Renal cortical epithelial cell (primary cell): Measurements from ENCODE around the gene TRIP4. TPM values are rescaled to one million over a fixed set of nuclear protein-coding genes. Genes with fewer than 3 reads are reported as not detected.
"Not testable (repeated sequence)": the region's sequence is repeated elsewhere in the genome, so short reads cannot be mapped to it uniquely, and the experiment has no call there.

Source experiments
- DNase-seq: peaks from one replicate; pipeline ENCODE4 v3.0.0-alpha.2; 2011; ENCODE audit warnings: low read depth
- total RNA-seq: library from RNA; depleted of rRNA; stranded (reverse); fragments of >200 nt; gene quantifications from 2 replicates; pipeline ENCODE4 v1.2.3, GENCODE V29; 2014

Gene TRIP4
- total RNA-seq: 13.2 and 24.0 TPM in 2 replicates

DNA sequence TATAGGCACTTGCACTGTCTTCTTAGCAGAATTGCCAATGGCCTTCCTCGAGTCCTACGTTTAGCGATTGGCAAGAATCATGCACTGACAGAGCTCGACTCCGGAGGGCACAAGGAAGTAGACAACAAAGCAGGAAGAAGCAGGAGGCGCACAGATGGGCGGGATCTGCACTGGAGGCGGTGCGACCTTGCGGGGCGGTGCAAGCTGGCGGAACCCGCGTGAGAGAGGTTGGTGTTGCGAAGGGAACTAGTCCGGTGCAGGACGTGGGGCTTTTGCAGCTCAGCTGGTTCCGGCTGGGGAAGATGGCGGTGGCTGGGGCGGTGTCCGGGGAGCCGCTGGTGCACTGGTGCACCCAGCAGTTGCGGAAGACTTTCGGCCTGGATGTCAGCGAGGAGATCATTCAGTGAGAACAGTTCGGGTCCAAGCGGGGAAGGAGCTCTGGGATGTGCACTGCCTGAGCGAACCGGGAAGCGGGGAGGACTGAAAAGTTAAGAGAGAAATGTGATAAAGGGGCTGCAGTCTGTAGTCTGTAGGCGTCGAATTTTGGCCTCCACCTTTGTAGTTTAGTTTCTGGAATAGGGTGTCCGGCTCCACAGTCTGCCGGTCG, at the start of gene TRIP4:
TSS of gene TRIP4 (plus strand) at position 275 of the 607 bp plus-strand sequence. CDS start at position 303, 28 bp downstream.
- DNase-seq: peak; percentile 94

DNA sequence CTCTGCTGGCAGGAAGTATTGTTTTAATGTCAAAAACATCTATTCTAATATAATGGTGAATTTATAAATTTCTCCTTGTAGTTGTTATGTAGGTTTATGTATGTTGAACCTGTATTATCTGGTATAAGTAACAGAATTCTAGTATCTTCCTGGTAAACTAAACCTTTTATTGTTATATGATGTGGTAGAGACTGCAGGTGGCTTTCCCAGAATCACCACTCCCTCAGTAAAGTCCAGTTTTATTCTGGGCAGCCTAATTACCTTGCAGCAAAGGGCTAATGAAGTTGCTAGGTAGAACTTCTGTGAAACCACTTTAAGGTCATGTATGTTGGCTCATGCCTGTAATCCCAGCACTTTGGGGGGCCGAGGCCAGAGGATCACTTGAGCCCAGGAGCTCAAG, 47.3 kb upstream of the TRIP4 start:
- no peak for DNase-seq

DNA sequence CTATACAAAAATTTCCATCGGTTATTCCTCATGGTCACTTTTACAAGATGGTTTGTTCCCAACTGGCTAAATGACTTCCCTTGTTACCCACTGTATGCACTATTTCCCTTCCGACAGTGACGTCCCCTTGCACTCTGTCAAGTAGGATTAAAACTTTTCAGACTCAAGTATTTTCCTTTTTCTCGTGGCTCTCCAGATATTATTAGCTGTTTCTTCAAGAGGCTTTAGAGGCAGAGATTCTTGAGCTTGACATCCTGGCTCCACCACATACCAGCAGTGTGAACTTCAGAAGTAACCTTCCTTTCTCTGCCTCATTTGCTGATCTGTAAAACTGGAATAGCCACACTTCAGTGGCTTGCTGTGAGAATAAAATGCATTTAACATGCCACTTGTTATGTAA, 45.7 kb upstream of the TRIP4 start:
- no peak for DNase-seq

DNA sequence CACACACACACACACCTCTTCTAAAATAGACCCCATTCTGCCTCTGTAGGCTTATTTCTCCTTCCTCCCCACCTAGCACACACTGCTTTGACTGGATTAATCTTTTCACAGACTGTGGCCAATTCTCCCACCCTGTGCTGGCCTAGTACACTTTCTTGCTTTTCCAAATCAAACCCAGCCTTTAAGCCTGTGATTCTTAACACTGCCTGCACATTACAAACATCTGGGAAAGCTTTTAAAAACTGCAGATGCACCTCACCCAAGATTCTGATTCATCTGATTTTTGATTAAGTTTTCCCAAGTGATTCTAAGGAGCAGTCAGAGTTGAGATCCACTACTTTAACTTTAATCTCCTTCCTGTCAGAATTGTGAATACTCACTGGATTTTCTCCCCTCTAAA, 44.4 kb upstream of the TRIP4 start:
- DNase-seq: no peak

DNA sequence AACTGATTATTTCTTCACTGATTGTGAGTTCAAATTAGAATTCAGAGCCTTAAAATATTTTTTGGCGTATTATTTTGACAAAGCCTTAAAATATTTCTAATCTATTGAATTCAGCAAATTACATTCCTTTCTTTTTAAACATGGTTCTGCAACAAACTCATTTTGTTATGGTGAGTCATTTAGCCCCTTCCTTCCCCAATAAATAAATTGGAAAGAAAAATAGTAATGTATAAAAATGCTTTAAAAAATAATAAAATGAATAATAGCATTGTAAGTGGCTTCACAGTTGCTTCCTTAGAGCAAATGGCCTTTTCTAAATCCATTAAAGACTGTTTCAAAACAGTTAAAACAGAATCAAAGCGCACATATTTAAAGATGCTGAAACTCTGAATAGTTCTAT, 43.8 kb upstream of the TRIP4 start:
- no peak for DNase-seq

DNA sequence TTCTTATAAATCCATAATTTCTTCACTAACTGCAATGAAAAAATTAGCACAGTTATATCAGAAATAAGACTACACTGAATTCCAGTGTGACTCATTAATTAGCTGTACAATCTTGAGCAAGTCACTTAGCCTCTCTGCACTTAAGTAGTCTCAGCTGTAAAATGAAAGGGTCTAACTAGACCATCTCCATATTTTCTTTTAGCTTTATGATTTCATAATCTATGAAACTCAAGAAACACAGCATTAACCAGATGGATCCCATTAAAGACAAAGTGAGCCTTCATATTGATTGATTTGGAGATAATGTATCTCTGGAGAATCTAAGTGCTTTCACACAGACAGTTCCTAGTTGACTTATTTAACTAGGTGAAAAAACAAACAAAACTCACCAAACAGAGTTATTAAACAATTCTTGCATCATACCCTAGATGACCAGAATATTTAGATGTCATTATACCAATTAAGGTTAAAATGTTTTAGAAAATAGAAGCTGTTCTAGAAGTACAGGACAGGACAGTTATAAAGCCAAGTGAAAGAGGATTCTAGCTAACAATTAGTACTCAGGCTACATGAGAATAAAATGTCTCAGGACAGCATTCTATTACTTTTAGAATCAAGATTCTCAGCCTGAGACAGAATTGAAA, 42.9 kb upstream of the TRIP4 start:
- peak; percentile 60 for DNase-seq

DNA sequence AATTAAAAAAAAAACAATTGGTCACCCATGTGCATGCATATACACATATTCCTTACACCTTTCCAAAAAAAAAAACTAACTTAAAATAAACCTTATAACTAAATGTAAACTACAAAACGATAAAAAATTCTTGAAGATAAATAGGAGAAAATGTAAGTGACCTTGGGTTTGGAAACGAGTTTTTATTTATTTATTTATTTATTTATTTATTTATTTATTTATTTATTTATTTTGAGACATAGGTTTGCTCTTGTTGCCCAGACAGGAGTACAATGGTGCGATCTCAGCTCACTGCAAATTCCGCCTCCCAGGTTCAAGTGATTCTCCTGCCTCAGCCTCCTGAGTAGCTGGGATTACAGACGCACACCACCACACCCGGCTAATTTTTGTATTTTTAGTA, 41.4 kb upstream of the TRIP4 start:
- DNase-seq: not testable (repeated sequence)

DNA sequence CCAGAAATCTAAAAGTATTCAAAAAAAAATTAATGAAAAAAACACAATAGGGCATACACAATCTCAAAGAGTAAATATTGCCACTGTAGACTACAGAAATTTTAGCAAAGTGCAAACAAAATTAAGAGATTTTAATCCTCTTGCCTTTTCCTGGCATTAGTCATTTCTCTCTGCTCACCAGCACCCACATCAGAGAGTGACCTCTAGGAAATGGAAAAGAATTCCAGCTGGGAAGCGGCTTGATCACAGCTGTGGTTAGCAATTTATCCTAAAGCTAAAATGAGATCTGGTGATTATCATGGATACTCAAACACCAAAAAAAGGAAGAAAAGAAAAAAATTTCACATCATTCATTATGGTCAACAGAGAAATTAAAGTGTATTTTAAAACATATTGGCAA, 39.2 kb upstream of the TRIP4 start:
- DNase-seq: peak; percentile 36

DNA sequence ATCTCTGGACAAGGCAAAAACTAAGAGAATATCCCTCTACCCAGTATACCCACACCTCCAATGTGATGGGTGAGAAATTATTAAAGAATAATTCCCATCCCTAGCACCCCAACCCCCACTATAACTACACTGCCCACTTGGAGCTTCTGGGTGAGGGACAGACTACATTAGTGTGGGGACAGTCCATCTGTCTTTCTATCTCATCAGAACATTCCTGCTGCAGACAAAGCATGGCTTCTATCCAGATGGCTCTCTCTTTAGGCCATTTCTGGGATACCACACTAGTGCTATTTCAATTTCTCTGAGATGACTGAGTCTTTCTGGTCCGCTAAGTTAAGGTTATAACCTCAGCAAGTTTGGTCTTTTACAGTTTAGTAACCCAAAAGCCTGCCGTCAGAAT, 38.3 kb upstream of the TRIP4 start:
- DNase-seq: peak; percentile 19

DNA sequence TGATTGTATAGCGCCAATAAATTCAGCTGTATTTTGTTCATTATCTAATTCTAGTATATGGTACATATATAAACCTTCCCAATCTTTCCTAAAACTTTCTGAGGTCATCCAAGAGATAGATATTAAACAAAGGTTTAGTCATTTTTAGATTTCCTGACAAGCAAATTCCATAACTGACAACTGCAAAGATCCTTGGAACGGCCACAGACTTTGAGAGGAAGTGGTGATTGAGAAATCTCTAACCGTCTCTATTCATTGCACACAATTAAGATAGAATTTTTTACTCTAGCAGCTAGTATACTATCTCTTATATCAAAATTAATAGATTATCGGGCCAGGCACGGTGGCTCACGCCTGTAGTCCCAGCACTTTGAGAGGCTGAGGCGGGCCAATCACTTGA, 36.4 kb upstream of the TRIP4 start:
- no peak for DNase-seq

DNA sequence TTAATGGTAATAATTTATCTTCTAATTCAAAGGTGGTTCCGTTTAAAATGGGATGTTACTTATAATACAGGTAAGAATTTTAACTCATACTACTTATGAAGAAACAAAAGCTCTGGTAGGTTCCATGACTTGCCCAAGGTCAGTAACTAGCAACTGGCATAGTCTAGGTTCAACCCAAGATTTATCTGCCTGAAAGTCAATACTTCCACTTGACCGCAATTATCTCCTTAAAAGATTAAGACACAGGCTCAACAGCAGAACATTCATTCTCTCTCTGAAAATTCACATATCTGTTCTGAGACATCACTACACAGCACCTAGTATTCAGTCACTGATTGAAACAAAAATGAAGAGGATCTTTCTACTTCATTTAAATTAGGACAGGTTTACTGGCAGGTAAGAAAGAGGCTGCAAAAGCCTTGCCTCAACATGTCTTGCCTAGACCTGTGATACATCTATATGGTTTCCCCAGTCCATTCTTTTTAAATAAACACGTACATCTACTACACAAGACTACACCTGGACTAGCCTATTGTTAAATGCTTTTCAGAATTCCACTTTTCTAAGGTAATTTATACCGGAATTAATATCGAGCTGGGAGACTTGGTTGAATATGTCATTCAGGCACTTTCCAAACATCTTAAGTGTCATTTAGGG, 32.8 kb upstream of the TRIP4 start:
- no peak for DNase-seq

DNA sequence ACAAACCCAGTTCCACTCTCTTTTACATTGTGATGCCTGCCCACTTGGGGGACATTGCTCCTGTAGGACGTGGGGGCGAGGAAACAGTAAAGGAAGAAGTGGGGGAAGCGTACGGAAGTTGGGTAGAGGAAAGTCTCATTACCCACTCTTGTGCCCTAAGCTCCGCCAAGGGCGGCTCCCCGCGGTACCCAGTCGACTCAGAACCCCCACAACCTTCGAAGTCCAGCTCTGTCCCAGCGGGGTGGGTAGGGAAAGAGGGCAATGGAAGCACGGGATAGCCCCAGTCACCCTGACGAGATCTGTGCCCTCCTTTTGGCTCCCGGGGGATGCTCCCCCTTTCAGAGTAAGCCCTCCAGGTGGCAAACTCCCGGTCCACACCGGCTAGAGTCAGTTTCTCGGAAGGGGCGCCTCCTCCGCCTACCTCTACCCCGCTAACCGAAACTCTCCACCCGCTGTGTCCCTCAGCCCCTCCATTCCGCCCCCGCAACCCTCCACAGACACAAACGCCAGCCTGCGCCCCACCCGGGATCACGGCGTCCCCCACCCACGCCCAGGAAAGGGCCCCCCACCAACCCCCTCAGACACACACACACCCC, 32.2 kb upstream of the TRIP4 start:
- DNase-seq: no peak

DNA sequence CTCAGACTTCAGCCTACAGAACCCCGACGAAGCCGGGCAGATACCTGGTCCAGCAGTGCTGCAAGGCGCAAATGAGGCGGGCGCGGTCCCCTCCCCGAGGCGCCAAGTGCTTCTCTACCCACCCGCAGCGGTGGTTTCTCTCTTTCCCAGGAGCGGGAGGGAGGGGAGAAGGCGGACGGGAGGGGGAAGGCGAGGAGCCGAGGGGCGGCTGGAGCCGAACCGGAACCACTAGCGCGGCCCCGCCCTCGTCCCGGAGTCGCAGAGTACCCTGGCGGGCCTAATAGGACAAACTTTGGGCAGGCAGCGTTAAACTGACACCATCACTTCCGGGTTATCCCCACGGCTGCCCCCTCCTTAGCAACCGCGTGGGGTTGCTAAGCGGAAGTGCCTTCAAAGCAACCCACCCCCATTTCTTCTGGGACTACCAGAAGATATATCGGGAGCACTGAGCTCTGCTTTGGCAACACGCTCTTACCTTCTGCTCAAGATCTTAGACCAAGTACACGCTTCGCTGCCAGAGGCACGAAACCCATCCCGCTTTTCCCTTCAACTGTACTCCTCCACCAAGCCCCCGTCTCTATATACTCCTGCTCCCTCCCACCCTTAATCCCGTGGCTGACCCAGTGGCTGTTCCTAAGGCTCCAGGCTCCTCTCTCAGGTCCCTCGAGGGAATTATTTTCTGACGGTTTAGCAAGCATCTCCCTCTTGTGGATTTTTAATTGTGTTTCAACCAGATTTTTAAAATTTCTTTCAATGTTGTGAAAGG, 31.5 kb upstream of the TRIP4 start, which contains the start of gene CSNK1G1:
TSS of gene CSNK1G1 (minus strand) at position 230 of the 766 bp plus-strand sequence. CDS start 55,674 bp downstream, outside the sequence.
- peak; percentile 95 for DNase-seq

DNA sequence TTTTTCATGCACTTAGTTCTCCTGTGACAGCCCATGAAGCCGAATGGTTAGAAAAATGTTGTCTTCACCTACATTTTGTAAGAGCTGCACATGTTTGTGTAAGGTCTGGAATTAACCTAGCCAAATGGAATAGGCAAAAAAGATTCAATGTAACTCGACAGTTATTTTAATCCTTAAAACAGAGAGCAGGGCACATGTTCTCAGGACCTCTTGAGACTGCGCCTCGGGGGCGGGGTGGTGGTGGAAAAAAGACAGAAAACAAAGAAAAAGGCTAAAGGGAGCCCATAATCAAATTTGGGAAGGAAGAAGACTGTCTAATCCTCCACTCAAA, 31.0 kb upstream of the TRIP4 start:
- no peak for DNase-seq

DNA sequence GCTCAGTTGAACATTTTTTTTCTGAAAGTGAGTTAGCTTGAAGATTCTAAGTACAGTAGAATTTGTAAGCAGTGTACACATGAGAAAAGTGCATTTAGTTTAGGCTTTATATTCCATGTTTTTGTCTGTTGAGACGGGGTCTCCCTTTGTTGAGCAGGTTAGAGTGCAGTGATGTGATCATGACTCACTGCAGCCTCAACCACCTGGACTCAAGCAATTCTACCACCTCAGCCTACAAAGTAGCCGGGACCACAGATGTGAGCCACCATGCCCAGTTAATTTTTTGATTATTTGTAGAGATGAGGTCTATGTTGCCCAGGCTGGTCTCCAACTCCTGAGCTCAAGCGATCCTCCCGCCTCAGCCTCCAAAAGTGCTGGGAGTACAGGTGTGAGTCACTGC, 26.4 kb upstream of the TRIP4 start:
- no peak for DNase-seq

DNA sequence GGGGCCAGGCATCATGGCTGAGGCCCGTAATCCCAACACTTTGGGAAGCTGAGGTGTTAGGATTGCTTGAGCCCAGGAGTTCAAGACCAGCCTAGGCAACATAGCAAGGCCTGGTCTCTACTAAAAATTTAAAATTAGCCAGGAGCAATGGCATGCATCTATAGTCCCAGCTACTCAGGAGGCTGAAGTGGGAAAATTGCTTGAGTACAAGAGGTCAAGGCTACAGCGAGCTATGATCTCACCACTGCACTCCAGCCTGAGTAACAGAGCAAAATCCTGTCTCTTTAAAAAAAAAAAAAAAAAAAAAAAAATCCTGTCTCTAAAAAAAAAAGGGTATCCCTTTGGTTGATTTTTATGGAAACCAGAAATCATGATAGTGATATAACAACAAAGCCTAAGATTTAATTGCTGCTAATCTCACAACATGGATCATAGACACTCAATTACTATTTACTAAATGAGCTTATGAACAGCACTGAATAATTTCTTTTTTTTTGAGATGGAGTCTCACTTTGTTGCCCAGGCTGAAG, 18.5 kb upstream of the TRIP4 start:
- DNase-seq: no peak

DNA sequence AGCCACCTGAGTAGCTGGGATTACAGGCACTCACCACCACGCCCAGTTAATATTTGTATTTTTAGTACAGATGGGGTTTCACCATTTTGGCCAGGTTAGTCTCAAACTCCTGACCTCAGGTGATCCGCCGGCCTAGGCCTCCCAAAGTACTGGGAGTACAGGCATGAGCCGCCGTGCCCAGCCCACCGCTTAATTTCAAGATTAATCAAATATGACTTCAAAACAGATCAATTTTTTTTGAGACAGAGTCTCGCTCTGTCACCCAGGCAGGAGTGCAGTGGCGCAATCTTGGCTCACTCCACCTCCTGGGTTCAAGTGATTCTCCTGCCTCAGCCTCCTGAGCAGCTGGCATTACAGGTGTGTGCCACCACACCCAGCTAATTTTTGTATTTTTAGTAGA, 16.3 kb upstream of the TRIP4 start:
- not testable (repeated sequence) for DNase-seq

DNA sequence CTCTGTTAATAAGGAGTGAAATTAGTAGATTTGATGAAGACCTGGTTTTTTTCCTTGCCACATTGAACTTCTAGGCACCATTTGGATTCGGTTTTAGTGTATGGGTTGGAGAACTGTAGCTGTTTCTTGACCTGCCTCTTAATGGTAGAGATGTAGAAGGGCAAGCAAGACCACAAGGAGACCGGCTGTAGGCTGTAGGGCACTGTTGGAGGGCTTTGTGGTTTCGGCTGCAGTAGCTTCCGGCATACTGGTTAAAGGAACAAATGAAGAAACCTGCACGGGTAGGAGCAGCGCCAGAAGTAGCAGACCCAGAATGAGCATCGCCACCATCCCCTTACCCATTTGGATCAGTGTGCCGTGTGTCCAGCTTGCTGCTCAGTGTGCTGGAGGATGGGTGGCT, 14.3 kb upstream of the TRIP4 start:
- no peak for DNase-seq

DNA sequence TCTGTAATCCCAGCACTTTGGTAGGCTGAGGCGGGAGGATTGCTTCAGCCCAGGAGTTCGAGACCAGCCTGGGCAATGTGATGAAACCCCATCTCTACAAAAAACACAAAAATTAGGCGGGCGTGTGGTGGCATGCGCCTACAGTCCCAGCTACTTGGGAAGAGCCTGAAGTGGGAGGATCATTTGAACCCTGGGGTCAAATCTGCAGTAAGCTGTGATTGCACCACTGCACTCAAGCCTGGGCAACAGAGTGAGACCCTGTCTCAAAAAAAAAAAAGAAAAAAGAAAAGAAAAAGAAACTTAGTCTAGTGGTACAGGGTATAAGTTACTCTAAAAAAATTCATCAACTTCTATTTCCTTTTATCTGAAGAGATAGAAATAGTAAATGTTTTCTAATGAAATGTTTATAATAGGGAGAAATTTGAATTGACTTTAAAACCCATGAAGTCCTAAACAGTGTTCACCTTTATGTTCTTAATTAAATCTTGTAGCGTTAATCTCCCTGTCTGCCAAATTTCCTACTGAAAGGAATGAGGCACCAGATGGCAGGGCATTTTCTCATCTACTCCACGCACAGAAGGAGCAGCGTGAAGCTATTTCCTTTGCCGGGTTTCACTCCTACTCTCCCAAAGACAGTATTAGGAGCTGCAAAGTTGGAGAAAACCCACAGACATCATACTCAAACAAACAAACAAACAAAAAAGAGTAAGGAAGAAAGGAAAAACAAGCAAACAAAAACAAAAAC, 8.2 kb upstream of the TRIP4 start:
- no peak for DNase-seq

DNA sequence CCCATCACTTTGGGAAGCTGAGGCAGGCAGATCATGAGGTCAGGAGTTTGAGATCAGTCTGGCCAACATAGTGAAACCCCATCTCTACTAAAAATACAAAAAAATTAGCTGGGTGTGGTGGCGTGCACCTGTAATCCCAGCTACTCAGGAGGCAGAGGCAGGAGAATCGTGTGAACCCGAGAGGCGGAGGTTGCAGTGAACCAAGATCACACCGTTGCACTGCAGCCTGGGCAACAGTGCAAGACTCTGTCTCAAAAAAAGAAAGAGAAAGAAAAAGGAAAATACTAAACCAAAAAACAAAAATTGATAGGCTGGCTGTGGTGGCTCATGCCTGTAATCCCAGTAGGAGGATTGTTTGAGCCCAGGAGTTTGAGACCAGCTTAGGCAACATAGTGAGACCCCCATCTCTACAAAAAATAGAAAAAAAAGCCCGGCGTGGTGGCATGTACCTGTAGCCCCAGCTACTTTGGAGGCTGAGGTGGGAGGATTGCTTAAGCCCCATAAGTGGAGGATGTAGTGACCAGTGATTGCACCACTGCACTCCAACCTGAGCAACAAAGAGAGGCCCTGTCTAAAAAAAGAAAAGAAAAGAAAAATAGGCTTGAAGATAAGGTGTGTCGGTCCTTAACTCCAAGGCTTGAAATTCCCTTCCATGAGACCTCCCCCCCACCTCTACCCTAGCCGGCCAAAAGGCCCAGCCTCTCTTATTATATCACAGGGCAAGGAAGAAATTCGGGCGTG, 7.3 kb upstream of the TRIP4 start:
- DNase-seq: not testable (repeated sequence)
